Activated T-cell treated with anti-CD3 and anti-CD28 coated beads, Interleukin-2, amount 50 U/mL, for 1 hour (primary cell): ENCODE measurements around the gene CNBD2.
"Not testable (repeated sequence)": the region's sequence is repeated elsewhere in the genome, so short reads cannot be mapped to it uniquely, and the experiment has no call there.

Experiments used
- DNase-seq: peaks from one replicate; pipeline ENCODE4 v3.0.0-alpha.2; 2020

The CNBD2 gene

DNA sequence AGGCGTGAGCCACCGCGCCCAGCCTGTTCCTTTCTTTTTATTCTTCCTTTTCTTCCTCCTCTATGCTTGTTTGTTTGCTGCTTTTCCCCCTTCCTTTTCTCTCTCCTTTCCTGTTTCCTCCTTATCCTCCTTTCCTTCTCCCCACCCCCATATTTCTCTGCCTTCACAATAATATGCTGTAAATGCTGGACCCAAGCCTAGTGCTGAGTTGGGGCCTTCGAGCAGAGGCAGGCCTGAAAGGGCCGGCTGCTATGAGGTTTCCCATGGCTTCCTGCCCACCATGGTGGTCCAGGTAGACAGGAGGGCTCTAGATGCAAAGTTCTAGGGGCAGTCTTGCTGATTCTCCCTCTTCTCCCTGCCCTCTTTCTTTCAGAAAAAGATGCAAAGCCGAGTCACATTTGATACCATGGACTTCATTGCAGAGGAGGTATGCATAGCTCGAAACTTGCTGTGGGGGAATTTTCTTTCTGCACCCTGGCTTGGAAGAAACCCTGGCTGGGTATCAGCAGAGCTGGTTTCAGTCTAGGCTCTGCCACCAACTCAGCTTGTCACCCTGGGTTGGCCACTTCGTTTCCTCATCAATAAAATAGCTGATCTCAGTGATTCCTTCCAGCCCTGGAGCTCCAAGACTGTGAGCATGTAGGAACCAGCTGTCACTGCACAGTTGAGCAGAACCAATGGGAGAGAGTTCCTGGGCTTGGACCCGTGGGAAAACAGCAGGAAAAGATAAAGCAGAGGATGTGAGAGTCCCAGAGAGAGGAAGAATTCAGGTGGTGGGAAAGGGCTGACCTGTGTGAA lies 7.4 kb downstream of the CNBD2 start:
- no peak for DNase-seq

DNA sequence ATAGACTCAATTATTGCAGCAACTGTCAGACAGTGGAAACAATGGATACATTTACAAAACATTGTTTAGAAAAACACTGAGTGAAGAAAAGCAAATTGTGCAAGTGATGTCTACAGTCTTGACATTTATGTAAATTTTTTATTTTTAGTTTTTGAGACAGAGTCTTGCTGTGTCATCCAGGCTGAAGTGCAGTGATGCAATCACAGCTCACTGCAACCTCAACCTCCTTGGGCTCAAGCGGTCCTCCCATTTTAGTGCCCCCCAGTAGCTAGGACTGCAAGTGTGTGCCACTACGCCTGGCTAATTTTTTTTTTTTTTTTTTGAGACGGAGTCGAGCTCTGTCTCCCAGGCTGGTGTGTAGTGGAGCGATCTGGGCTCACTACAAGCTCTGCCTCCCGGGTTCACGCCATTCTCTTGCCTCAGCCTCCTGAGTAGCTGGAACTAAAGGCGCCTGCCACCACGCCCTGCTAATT lies 9.7 kb downstream of the CNBD2 start:
- no peak for DNase-seq

DNA sequence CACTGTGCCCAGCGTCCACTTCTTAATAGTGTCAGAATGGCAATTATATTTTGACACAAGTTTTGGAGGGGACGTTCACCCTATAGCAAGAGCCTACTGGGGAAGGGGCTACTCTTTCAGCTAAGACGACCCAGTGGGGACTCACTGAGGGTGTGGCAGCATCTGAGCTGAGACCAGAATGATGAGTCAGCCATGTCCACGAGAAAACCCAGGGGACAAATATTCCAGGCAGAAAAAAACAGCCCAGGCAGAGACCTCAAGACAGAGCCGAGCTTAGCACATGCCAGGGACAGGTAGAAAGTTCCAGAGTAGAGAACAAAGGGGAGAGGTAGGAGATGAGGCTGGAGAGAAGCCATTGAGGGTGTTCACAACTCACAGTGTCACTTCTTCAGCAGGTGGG lies 11.2 kb downstream of the CNBD2 start:
- no peak for DNase-seq

DNA sequence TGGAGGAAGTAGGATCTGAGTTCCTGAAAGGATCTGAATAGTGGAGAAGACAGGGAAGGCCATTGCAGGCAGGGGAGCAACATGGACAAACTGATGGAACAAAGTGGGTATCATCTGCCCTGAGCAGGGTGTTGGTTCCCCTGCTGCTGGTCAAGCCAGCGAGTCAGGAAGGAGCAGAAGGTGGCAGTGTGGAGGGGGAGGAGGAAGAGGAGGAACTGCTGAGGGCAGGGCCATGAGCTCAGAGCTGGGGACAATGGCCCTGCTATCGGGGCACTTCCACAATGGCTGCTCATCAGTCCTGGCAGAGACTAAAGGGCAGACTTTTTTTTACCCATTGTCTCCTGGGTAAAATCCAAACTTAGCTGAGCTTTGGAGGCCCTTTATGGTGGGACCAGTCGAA lies 13.6 kb downstream of the CNBD2 start:
- no peak for DNase-seq

DNA sequence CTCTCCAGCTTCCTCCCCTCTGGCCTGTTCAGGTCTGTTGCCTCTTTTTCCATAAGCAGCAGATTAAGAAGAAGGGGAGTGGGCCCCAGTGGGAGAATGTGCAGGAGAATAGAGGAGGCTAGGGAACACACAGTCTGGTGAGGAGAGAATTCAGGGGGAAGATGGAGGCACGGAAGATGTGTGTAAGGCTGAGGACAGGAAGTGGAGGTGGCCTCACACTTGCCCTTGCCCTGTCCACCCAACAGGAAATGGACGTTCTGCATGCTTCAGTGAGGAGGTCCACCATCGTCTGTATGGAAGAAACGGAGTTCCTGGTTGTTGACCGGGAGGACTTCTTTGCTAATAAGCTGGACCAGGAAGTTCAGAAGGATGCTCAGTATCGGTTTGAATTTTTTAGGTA lies 16.0 kb downstream of the CNBD2 start:
- no peak for DNase-seq

DNA sequence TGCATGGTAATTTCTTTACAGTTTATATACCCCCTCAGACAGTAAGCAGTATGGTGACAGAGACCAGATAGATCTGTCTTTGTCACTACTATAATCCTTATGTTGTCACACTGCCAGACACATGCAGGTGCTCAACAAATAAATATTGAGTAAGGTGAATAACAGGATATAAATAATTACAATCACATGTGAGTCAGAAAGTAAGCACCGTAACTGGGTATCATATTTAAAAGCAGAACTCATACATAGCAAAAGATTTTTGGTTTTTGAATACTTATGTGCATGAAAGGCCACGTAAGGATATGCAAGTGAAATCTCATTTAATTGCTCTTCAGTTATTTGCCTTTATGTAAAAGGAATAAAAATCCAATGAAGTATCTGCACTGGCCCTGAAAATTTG lies 17.4 kb downstream of the CNBD2 start:
- DNase-seq = no peak

DNA sequence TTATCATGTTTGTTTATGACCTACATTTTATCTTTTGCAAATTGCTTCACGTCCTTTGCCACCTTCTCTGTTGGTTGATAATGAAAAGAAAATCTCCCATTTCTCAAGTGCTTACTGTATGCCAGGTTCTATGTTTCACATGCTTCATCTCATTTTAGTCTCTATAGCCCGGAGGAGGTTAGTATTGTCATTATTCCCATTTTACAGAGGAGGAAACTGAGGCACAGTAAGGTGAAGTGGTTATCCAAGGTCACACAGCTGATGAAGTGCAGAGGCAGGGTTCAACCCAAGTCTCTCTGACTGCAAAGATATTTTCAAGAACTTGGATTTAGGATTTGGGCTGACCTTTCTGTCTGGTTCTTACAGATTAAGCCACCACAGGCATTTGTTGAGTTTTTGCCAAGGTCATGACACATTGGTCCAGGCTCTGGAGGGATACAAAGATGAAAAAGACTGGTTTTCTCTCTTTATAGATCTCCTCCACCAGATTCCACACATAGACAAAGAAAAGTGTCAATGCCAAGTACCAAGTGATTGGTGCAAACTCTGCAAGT lies 20.6 kb downstream of the CNBD2 start:
- no peak for DNase-seq

DNA sequence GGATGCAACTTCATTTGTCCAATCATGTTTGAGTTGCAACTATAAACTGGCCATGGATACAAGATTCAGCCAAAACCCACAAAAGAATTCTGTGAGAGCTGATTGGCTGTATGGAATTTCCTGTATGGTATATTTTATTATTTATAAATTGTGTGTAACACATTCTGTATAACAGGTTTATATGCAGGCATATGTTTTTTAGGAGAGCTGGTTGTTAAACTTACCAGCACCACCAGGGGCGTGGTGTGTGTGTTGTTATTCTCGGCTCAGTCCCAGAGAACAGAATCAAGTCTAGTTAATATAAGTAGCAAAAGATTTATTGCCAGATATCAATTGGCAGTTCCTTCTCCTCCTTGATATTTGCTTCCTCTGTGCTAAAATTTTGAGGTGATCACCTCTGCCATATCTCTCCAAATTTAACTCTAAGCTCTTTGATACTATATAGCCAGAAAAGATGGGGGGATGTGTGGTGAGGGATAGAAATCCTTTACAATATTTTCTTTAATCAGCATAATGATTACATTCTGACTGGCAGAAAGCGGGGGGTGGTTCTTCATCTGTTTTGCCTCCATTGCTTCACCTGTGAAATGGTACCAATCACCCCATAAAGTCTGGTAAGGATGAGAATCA lies 22.9 kb downstream of the CNBD2 start:
- no peak for DNase-seq

DNA sequence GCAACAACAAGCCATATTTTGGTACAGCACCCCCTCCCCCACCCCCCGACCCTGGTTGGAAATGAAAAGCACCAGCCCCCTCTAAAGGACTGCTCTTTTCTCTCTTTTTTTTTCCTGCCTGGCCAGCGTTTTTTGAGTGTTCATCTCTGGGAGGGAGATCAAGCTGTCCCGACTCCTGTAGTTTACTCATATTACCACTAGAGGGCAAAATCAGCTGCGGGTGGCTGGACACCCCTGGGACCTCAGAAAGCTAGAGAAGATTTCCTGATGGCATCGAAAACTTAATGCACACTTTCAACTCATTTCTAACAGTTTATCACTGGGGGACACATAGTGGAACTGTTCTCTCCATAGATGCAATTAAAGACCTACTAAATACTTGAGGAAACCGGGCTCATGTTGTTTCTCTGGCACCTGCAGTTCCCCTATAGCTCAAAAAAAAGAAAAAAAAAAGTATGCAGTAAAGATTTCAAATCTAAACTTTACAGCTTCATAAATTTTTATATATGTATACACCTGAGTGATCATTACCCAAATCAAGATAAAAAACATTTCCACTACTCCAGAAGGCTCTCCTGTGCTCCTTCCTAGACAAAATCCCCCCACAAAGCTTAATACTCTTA lies 24.4 kb downstream of the CNBD2 start:
- DNase-seq = peak; percentile 23

DNA sequence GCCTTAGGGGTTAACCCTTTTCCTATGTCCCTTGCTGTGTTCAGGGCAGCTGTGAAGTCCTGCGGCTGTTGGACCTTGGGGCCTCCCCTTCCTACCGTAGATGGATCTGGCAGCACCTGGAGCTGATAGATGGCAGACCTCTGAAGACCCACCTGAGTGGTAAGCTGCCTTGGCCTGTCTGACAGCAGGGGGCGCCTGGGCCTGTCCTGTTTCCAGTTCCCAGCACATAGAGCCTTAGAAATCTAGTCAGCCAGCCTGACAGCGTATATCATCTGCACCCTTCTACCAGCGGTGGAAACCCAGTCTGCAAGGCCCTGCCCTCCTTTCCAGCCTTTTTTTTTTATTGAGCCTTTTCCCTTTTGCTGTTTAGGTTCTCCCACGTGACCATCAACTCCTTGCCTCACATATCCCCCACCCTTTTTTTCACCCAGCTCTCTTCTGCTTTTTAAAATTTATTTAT lies 26.6 kb downstream of the CNBD2 start:
- DNase-seq = peak; percentile 83

DNA sequence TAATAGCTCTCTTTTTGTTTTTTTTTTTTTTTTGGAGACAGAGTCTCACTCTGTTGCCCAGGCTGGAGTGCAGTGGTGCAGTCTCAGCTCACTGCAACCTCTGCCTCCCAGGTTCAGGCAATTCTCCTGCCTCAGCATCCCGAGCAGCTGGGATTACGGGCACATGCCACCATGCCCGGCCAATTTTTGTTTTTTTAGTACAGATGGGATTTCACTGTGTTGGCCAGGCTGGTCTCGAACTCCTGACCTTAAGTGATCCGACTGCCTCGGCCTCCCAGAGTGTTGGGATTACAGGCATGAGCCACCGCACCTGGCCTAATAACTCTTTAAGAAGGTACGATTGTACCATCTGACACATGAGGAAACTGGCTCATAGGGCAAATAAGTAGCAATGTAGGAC lies 28.1 kb downstream of the CNBD2 start:
- not testable (repeated sequence) for DNase-seq

DNA sequence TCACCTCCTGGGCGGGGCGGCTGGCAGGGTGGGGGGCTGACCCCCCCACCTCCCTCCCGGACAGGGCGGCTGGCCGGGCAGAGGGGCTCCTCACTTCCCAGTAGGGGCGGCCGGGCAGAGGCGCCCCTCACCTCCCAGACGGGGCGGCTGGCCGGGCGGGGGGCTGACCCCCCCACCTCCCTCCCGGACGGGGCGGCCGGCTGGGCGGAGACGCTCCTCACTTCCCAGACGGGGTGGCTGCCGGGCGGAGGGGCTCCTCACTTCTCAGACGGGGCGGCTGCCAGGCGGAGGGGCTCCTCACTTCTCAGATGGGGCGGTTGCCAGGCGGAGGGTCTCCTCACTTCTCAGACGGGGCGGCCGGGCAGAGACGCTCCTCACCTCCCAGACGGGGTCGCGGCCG lies 32.9 kb downstream of the CNBD2 start:
- not testable (repeated sequence) for DNase-seq

DNA sequence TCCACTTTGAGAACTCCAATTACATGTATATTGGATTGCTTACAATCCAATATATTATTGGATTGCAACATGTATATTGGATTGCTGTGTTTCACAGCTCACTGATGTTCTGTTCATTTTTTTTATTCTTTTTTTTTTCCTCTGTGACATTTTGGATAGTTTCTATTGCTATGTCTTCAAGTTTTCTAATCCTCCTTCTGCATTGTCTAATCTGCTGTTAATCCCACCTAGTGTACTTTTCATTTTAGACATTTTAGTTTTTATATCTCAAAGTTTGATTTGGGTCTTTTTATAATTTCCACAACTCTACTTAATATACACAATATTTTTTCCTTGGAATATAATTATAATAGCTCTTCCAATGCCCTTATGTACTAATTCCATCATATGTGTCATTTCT lies 34.5 kb downstream of the CNBD2 start:
- no peak for DNase-seq

DNA sequence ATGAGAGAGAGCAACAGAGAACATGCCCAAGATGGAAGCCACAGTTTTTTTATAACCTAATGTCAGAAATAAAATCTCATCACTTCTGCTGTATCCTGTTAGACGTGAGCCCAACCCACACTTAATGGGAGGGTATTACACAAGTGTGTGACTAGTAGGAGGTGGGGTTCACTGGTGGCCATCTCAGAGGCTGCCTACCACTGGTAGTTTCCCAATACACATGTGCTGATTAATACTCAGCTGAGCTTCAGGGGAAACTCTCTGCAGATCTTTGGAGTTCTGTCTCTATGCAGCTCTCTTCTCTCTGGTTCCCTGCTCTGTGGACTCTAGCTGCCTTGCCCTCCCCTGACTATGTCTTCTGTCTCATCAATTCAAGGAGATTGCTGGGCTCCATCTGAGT lies 35.7 kb downstream of the CNBD2 start:
- no peak for DNase-seq

DNA sequence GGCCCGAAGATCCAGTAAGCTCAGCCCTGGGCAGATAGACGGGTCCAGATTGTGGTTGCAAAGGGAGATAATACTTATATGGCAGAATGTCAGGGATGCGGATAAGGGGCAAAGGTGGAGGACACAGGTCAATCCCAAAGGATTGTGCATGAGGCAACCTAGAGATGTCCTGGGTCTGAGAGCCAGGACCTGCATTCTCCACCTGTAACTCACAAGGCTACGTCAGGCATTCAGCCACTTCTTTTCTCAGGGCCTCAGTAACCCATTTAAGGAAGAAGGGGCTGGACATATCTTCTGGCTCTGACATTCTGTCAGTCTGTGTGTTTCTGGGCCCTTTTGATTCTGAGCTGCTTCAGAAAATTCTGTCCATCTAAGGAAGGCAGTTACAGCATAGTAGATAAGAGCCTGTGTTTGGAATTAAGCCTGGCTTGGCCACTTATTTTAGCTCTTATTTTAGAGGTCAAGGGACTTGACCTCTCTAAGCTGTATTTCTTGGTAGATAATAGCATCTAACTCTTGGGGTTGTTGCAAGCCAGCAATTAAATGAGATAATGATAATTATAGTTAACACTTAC lies 40.2 kb downstream of the CNBD2 start:
- no peak for DNase-seq

DNA sequence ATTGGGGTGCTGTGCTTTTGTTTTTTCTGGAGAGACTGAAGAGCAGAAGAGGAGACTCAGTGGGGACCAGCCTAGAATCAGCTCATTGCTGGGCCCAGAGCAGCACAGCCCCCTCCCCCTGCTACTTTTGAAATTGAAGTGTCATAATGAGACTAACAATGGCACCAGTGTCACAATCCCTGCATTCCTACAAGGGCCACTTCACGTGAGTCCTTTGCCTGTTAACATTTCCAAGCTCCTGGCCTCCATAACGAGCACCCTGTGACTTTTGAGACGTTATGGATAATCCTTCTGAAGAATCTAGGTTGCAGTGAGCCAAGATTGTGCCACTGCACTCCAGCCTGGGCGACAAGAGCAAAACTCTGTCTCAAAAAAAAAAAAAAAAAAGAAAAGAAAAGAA lies 41.7 kb downstream of the CNBD2 start:
- no peak for DNase-seq

DNA sequence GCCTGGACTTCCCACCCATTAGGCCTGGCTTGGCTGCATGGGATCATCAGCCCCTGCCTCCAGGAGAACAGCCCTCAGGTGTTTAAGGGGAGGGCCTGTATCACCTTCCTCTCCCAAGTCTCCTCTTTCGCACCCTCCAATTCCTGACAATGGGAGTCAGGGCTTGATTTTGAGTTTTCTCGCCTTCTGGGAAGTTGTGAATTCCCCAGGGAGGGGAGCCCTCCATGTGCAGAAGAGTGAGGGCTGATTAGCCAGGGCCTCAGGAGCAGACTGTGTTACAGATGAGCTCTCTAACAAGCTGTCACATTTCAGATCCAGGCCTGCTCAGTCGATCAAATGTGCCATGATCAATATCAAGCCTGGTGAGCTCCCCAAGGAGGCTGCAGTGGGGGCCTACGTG lies 42.4 kb downstream of the CNBD2 start:
- DNase-seq = no peak

DNA sequence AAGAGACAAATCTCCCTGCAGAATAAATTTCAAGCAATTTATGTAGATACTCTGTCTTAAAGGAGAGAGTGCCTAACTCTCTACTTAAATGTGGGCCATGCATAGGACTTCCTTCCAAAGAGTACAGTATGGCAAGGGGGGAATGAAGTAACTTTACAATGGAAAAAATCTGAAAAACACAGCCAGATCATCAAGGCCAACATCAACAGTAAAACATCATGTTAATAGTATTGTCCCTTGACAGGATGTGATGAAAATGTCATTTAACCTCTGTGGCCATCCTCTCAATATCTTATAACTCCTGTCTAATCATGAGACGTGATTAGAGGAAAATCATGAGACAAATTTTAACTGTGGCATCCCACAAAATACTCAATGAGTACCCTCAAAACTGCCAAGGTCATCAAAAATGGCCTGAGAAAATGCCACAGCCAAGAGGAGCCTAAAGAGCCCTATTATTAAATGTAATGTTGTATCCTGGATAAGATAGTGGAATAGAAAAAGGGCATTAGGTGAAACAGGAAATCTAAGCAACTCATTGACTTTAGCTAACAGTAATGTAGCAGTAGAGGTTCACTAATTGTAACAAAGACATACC lies 47.5 kb downstream of the CNBD2 start:
- DNase-seq = no peak

DNA sequence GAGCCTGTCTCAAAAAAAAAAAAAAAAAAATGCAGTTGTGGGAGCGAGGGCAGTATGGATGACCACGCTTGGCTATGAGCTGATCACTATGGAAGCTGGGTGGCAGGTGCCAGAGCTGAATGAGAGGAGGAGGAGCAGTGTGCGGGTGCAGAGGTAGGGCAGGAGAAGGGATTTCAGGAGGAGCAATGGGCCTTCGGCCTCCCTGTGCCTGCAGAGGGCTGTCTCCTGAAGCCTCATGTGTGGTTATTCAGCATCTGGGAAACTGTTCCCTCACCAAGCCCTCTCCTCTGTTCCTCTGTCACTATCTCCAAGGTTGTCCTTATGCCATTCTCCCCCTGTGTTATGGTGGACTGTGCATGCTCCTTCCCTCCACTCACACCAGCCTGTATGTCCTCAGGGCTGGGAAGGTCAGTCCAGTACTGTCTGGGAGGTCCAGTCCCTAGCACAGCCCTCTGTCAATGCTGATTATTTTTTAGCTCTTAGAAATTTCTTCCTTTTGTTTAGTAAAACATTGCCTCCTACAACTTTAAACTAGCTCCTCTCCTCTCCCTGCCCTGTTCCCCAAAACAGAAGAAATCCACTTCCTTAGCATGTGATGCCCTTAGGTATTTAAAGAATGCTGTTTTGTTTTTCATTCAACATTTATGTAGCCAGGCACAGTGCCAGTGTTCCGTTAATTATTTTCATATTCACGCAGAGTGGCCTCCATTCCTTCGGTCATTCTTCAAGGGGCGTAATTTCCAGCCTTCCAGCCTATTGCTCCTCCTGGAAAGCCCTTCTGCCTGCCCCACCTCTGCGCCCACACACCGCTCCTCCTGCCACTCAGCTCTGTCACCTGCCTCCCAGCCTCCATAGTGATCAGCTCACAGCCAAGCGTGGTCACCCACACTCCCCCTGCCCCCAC lies 48.9 kb downstream of the CNBD2 start:
- no peak for DNase-seq

DNA sequence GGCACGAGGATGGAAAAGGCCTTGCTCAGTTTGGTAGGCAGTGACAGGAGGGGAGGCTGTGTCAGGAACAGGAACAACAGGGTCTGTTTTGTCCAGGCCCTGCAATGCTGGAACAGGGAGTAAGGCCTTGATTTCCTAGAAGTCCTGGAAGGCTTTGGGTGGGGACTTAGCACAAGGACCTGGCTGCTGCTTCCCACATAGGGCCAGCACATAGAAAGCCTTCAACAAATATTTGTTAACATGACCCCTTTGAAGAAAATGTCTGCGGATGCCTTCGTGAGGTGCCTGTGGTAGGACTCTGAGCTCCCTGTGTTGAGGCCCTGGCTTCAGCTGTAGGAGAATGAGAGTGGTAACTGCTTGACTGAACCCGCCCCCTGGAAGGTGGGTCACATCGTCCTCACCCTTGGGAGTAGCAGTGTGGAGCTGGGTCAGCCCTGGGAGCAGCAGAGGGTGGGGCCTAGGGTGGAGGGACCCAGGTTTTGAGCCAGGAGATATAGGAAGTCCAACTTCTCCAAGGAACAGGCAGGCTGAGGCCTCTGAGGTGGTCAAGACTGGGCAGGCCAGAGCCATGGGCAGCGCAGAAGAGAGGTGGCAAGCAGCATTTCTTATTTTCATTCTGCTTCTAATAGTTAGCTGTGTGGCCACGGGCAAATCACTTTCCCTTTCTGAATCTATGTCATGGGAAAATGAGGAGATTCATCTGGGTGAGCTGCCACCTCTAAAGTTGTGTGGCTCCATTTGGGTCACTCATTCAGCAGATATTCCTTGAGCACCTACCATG lies 50.0 kb downstream of the CNBD2 start:
- DNase-seq = no peak

DNA sequence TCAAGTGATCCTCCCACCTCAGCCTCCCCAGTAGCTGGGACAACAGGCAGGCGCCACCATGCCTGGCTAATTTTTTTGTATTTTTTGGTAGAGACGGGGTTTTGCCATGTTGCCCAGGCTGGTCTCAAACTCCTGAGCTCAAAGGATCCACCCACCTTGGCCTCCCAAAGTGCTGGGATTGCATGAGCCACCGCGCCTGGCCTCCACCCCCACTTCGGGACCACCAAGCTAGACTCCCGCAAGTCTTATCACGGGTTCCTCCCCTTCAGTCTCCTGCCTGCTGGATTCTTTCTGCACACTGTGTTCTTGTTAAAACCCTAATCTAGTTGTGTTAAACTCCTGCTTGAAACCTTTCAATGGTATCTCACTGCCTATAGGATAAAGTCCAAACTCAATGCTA lies 57.7 kb downstream of the CNBD2 start:
- not testable (repeated sequence) for DNase-seq
